Measurements from ENCODE around the gene GLMP. TPM values are rescaled to one million over a fixed set of nuclear protein-coding genes. Genes with fewer than 3 reads are reported as not detected.

The GLMP gene
- total and polyA plus RNA-seq, 2 of the 13 experiments (the other 11 are each of a cell fraction or from before 2014, with no cell fraction given) = 44.6 to 75.8 TPM

GRCh38 chr1:156338180-156338976 lies 42.9 kb upstream of the GLMP start, which contains the start of the genes CCT3 and TSACC (continued):
- TF ChIP-seq FOXK2 (IDR thresholded peaks at IDR 0.05) (no peak), AGO2 (optimal IDR thresholded peaks at IDR 0.05; ENCODE audit: low read depth, low read length) (no peak), RFX1 (IDR thresholded peaks at IDR 0.05) (no peak), REXO4 (CRISPR knock-in tag; IDR thresholded peaks at IDR 0.05; ENCODE audit: borderline replicate concordance) (no peak), ZMYM4 (CRISPR knock-in tag; IDR thresholded peaks at IDR 0.05) (no peak), GPBP1L1 (CRISPR knock-in tag; IDR thresholded peaks at IDR 0.05) (no peak), PCBP2 (optimal IDR thresholded peaks at IDR 0.05; ENCODE audit: low read depth, low read length, poor library complexity, severe bottlenecking) (no peak), EZH2 (conservative IDR thresholded peaks at IDR 0.05; ENCODE audit: low read depth, low read length) (no peak), PTBP1 (IDR thresholded peaks at IDR 0.05; ENCODE audit: low read depth, low read length, poor library complexity, severe bottlenecking) (no peak), KLF6 (CRISPR knock-in tag; IDR thresholded peaks at IDR 0.05) (peak; percentile 74; the same call in 1 of the 2 replicates), SUZ12 (IDR thresholded peaks at IDR 0.05; ENCODE audit: low read depth, low read length) (peak; percentile 75), EHMT2 (IDR thresholded peaks at IDR 0.05; ENCODE audit: borderline replicate concordance, low read depth, low read length) (no peak), ATAD3A (CRISPR knock-in tag; IDR thresholded peaks at IDR 0.05) (no peak), ZFAT (CRISPR knock-in tag; conservative IDR thresholded peaks at IDR 0.05) (no peak), SP4 (CRISPR knock-in tag; IDR thresholded peaks at IDR 0.05) (peak; percentile 68; the same call in 1 of the 2 replicates), LCORL (IDR thresholded peaks at IDR 0.05) (no peak), LCORL (CRISPR knock-in tag; IDR thresholded peaks at IDR 0.05) (0 out of 2 replicates have a peak, but pooled peaks have one; percentile 0), ARNT2 (CRISPR knock-in tag; IDR thresholded peaks at IDR 0.05; ENCODE audit: low read depth) (no peak), KAT2B (IDR thresholded peaks at IDR 0.05; ENCODE audit: borderline replicate concordance, low read depth, low read length) (no peak), ZNF441 (CRISPR knock-in tag; IDR thresholded peaks at IDR 0.05; ENCODE audit: borderline replicate concordance) (peak; percentile 52; the same call in 1 of the 2 replicates), ZNF264 (CRISPR knock-in tag; IDR thresholded peaks at IDR 0.05) (no peak), ZNF546 (CRISPR knock-in tag; conservative IDR thresholded peaks at IDR 0.05) (0 out of 2 replicates have a peak, but pooled peaks have one; percentile 46), IRF2 (CRISPR knock-in tag; IDR thresholded peaks at IDR 0.05) (peak; percentile 81), TEAD2 (CRISPR knock-in tag; IDR thresholded peaks at IDR 0.05) (no peak), ZNF282 (IDR thresholded peaks at IDR 0.05; ENCODE audit: partially characterized antibody) (no peak), ZSCAN9 (CRISPR knock-in tag; IDR thresholded peaks at IDR 0.05; ENCODE audit: borderline replicate concordance) (peak; percentile 12; the same call in 1 of the 2 replicates)
- TF ChIP-seq, protein P1, sequence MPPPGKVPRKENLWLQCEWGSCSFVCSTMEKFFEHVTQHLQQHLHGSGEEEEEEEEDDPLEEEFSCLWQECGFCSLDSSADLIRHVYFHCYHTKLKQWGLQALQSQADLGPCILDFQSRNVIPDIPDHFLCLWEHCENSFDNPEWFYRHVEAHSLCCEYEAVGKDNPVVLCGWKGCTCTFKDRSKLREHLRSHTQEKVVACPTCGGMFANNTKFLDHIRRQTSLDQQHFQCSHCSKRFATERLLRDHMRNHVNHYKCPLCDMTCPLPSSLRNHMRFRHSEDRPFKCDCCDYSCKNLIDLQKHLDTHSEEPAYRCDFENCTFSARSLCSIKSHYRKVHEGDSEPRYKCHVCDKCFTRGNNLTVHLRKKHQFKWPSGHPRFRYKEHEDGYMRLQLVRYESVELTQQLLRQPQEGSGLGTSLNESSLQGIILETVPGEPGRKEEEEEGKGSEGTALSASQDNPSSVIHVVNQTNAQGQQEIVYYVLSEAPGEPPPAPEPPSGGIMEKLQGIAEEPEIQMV (CRISPR knock-in tag; IDR thresholded peaks at IDR 0.05; ENCODE audit: low read depth) = no peak
- TF ChIP-seq, protein P2, sequence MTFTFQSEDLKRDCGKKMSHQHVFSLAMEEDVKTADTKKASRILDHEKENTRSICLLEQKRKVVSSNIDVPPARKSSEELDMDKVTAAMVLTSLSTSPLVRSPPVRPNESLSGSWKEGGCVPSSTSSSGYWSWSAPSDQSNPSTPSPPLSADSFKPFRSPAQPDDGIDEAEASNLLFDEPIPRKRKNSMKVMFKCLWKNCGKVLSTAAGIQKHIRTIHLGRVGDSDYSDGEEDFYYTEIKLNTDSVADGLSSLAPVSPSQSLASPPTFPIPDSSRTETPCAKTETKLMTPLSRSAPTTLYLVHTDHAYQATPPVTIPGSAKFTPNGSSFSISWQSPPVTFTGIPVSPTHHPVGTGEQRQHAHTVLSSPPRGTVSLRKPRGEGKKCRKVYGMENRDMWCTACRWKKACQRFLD (CRISPR knock-in tag; IDR thresholded peaks at IDR 0.05; ENCODE audit: borderline replicate concordance) = peak; percentile 64; the same call in 1 of the 2 replicates
